Effector memory CD4-positive, alpha-beta T cell (primary cell): Measurements from ENCODE around the gene ARL2BP.

Experiments
- DNase-seq, 3 donors: peaks; one replicate each; pipeline ENCODE4 v3.0.0-alpha.2; 2020
- H3K27ac ChIP-seq: 2 replicates; pipeline ENCODE4 v1.7.0; 2013; ENCODE audit warnings: mild to moderate bottlenecking, low read length, moderate library complexity; ENCODE audit not compliant: insufficient read depth, poor library complexity, severe bottlenecking
- H3K27me3 ChIP-seq: replicated peaks from 2 replicates; pipeline ENCODE4 v1.7.0; 2013; ENCODE audit warnings: mild to moderate bottlenecking, low read length; ENCODE audit not compliant: insufficient read depth, control insufficient read depth, poor library complexity, severe bottlenecking
- H3K36me3 ChIP-seq: 2 replicates; pipeline ENCODE4 v1.7.0; 2013; ENCODE audit warnings: mild to moderate bottlenecking, low read length, moderate library complexity; ENCODE audit not compliant: control insufficient read depth, insufficient read depth
- H3K4me1 ChIP-seq: 2 replicates; pipeline ENCODE4 v1.7.0; 2013; ENCODE audit warnings: low read length, mild to moderate bottlenecking; ENCODE audit not compliant: control insufficient read depth, insufficient read depth, poor library complexity, severe bottlenecking
- H3K4me3 ChIP-seq: 2 replicates; pipeline ENCODE4 v1.7.0; 2013; ENCODE audit warnings: low read length, low read depth, mild to moderate bottlenecking; ENCODE audit not compliant: insufficient read depth, poor library complexity, severe bottlenecking
- H3K9me3 ChIP-seq: 2 replicates; pipeline ENCODE4 v1.7.0; 2013; ENCODE audit warnings: mild to moderate bottlenecking, low read length, moderate library complexity; ENCODE audit not compliant: control insufficient read depth

Gene ARL2BP

DNA sequence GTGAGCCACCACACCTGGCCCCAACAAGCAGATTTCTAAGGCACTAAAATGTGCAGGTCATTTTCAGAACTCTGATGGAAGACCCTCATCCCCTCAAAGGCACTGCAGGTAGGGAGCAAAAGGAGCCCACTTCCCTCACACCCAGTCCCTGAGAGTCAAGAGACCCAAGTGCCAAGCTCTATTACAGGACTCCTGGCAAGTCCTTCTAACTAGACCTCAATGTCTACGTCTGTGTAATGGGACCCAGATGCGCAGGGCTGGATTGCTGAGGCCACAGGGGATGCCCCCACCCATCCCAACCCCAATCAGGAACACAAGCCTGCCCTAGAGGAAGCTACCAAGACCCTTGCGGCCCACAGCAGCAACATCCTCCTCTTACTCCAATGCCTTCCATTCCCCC is 36.7 kb downstream of the ARL2BP start:
- Histone ChIP-seq H3K36me3 (no peaks in the 10 kb centered on the region), H3K27ac (no peak overlapping the region), H3K9me3 (no peaks in the 10 kb centered on the region), H3K4me3 (no peak overlapping the region), H3K4me1 (peaks cover 18% of the 10 kb centered on the region), H3K27me3 (peaks cover 6% of the 10 kb centered on the region)
- no peak for DNase-seq

DNA sequence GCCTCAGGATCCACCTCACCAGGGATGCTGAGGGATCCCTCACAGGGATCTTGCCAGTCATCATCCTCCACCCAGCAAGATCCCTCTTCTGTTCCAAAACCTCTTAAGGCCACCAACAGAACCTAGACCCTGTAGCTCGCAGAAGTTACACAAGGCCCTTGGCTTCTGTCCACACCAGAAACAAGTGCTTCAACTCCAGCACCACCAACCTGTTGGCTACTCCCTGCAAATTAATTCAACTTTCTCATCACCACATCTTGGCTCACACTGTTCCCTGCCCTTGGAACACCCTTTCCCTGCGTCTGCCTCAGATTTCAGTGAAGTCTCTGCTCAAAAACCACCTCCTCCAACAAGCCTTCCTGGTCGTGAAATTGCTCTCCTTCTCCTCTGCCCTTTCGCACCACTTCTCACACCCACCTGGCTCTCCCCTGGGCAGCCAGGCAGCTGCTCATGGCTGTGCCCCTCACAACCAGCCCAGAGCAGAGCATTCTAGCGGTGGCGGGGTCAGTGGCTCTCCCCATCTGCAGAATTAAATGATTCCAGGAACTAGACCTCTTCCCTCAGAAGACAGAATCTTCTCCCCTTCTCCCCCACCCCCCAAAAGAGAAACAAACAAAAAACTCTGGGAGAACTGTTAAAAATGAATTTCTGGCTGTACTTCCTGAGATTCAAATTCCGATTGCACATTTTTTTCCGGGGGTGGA is 37.6 kb downstream of the ARL2BP start:
- Histone ChIP-seq H3K27me3 (peaks cover 6% of the 10 kb centered on the region), H3K27ac (no peak overlapping the region), H3K4me1 (peaks cover 18% of the 10 kb centered on the region), H3K9me3 (no peaks in the 10 kb centered on the region), H3K4me3 (no peak overlapping the region), H3K36me3 (no peaks in the 10 kb centered on the region)
- DNase-seq, result no peak

DNA sequence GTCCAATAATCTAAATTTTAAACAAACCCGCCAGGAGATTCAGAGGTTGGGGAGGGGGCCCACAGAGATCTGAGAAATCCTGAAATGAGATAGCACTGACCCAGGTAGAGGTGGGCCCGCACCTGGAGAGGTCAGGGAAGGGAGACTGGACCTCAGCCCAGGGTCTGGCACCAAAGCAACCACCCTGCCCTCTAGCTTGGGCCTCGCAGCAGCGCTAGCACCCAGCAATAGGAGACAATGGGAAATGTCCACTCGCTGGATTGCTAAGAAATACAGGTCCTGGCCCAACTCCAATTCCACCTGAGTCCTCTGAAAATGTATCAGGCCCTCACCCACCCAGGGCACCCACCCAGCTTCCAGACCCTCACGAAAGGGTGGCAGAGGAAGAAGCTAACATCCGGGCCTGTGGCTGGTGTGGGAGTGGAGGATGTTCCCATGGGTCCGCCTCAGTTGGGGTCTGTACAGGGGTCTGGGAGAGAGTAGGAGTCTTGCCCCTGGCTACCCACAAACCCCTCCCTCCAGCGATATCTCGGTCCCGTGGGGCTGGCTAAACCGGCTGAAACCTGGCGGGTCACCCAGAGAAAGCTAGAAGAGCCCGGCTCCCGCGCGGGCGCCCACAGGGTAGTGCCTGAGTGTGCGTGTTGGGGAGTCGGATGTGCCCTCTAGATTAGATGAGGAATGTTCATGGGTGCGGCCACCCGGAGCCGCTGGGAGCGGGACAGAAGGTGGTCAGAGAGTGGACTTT is 38.3 kb downstream of the ARL2BP start:
- Histone ChIP-seq H3K4me3 (peak overlapping the region; percentile 58), H3K27ac (no peak overlapping the region), H3K27me3 (peaks cover 6% of the 10 kb centered on the region), H3K36me3 (no peaks in the 10 kb centered on the region), H3K4me1 (peaks cover 18% of the 10 kb centered on the region), H3K9me3 (no peaks in the 10 kb centered on the region)
- no peak for DNase-seq

DNA sequence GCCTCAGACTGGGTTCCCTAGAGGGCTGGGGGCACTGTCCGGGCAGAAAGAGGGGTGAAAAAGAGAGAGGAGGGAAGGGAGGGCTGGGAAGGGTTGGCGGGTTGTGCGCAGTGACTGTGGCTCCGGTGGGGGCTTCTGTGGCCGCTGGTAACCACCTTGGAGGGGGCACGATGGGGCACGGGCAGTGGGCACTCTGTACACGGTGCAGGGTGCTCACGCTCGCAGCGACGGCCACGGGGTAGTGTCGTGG is 38.8 kb downstream of the ARL2BP start:
- Histone ChIP-seq H3K27me3 (peaks cover 6% of the 10 kb centered on the region), H3K4me3 (peak overlapping the region; percentile 58), H3K4me1 (peaks cover 18% of the 10 kb centered on the region), H3K36me3 (no peaks in the 10 kb centered on the region), H3K9me3 (no peaks in the 10 kb centered on the region), H3K27ac (no peak overlapping the region)
- DNase-seq, result no peak

DNA sequence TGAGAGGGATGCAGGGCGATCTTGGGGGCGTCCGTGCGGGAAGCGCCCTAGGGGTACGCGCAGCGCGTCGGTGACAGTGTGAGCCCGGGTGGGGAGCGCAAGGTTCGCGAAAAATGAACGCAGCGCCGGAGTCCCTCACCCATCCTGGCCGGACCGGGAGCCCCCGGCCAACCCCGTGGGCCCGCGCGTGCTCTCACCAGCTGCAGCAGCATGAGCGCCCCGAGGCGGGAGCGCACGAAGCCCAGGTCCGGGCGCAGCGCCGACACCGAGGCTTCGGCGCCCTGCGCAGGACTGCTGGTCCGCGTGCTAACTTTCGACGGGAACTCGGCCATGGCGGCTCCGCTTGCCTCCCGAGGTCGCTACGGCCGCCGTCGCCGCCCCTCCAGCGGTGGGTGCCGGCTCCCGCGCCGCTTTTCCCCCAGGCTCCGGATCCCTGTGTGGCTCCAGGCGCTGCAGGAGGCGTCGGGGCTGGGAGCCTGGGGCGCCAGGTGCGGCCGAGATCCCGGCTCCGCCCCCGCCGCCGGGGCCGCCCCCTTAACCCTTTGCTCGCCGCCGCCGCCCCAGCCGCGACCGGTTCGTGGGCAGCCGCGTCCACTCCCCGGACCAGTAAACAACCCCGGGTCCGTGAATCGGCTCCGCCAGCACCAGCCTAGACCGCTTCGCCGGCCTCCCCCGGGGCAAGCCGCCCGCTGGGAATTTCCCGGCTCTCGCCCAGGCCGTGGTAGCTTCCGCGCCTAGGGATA is 39.3 kb downstream of the ARL2BP start, which contains the start of gene PLLP:
PLLP (minus strand) TSS at position 464 of the 743 bp plus-strand sequence; CDS start at position 332, 132 bp downstream.
- Histone ChIP-seq H3K27ac (peak within 1 kb of the TSS; percentile 30), H3K27me3 (peaks cover 6% of the 10 kb centered on the region), H3K4me1 (peaks cover 13% of the 10 kb centered on the region), H3K36me3 (no peaks in the 10 kb centered on the region), H3K9me3 (no peaks in the 10 kb centered on the region), H3K4me3 (peak within 1 kb of the TSS; percentile 58)
- peak; percentile 16 to 31 (median 23) for DNase-seq

DNA sequence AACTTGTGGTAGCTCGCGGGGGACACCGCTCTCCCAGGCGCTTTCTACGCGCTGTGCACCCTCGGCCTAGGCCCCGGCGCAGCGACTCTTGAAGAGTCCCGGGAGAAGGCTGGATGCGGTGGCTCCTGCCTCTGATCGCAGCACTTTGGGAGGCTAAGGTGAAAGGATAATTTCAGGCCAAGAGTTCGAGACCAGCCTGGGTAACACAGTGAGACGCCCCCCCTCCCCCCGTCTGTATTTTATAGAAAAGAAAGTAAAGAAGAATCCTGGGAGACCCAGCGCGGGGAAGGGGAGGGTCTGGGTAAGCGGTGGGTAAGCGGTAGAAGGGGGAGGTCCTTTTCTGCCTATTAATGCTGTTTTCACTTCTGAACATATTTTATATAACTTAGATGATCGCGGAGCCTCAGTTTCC is 39.9 kb downstream of the ARL2BP start:
- Histone ChIP-seq H3K27me3 (peaks cover 6% of the 10 kb centered on the region), H3K4me1 (peaks cover 9% of the 10 kb centered on the region), H3K4me3 (peak overlapping the region; percentile 58), H3K9me3 (no peaks in the 10 kb centered on the region), H3K36me3 (no peaks in the 10 kb centered on the region), H3K27ac (no peak overlapping the region)
- no peak for DNase-seq

DNA sequence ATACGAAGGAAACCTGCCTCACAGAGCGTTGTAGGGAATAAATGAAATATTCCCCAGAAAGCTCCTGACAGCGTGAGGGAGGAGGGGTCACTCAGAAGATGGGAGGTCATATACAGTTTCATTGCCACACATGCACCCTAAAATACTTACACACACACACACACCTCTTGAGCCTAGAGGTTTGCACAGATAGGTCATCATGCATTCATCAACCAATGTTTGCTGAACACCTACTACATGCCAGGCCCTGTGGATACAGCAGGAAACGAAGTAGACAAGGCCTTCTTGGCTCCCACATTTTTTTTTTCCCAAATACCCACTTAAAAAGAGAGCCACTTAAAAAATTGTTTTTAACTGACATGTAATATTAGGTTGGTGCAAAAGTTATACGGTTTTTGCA is 40.3 kb downstream of the ARL2BP start:
- Histone ChIP-seq H3K4me1 (peaks cover 9% of the 10 kb centered on the region), H3K27me3 (peaks cover 6% of the 10 kb centered on the region), H3K4me3 (no peak overlapping the region), H3K36me3 (no peaks in the 10 kb centered on the region), H3K27ac (no peak overlapping the region), H3K9me3 (no peaks in the 10 kb centered on the region)
- no peak for DNase-seq

DNA sequence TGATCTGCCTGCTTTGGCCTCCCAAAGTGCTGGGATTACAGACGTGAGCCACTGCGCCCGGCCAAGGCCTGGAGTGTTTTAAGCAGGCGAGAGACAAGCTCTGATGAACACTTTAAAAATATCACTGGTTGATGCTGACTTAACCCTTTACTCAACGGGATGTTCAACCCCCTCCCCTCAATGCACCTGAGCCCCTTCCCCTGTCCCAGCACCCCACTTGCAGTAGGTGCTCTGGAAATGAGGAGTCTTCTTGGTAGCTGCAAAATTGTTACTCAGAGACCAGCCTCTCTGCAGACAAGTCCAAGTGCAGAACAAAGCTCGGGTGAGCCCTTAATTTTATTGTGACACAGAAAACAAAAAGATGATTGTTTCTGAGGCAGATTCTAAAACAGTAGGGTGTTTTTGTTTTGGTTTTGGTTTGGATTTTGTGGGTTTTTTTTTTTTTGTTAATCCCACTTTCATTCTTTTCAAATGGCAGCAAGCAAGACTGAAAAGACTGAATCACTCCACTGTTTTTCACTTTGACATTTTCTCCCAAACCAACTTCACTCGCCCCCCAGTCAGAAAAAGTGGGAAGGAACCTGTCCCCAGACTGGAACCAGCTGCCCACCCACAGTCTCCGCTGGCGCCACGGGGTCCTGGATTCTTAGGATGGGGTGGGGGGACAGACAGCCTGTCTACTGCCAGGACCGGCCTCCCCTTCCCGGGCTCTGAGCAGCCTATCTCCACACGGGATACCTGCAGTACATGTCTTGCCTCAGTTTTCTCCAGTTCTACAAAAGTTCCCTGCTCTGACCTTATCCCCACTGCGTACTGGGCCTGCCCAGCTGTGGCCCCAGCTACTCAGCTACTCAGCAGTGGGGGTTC is 44.6 kb downstream of the ARL2BP start:
- Histone ChIP-seq H3K27me3 (peaks cover 5% of the 10 kb centered on the region), H3K36me3 (no peaks in the 10 kb centered on the region), H3K27ac (no peak overlapping the region)

DNA sequence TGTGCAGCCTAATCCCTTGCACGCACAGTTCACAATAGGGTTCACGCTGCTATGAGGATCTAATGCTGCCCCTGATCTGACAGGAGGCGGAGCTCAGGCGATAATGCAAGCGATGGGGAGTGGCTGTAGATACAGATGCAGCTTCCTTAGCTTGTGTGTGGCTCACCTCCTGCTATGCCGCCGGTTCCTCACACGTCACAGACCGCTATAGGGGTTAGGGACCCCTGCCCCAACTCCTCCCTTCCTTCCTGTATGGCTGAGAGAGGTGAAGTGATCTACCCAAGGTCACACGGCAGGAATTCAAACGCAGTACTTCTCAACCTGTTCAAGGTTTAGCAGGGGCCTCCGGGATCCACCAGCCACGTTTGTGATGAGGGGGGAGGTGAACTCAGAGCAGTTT is 52.8 kb downstream of the ARL2BP start:
- peaks cover 13% of the 10 kb centered on the region for H3K4me1 ChIP-seq
- no peaks in the 10 kb centered on the region for H3K36me3 ChIP-seq
- DNase-seq, result peak; percentile 31 to 58 (median 50)
- no peaks in the 10 kb centered on the region for H3K27me3 ChIP-seq
- H3K27ac ChIP-seq, result peak overlapping the region; percentile 30
- no peaks in the 10 kb centered on the region for H3K9me3 ChIP-seq
- H3K4me3 ChIP-seq, result no peak overlapping the region

More for the DNA sequence above, 44.6 kb downstream of the ARL2BP start:
- Histone ChIP-seq H3K9me3 (no peaks in the 10 kb centered on the region), H3K4me3 (no peak overlapping the region), H3K4me1 (peaks cover 5% of the 10 kb centered on the region)
- DNase-seq, result no peak
